ENCODE measurements around the gene ROPN1L. TPM values are rescaled to one million over a fixed set of nuclear protein-coding genes. Genes with fewer than 3 reads are reported as not detected.

ROPN1L gene
- total RNA-seq, 1 donor from 2014 or later = 11.5 TPM

- intact Hi-C loops (cut with DNase I) = no loop called here
- H3K27ac ChIP-seq = no peak overlapping the region
- H3K4me3 ChIP-seq = no peak overlapping the region
- H3K27me3 ChIP-seq (ENCODE audit: low read depth) = no peaks in the 10 kb centered on the region
- DNase-seq = no peak
- no peaks in the 10 kb centered on the region for H3K9me3 ChIP-seq
- H3K36me3 ChIP-seq = no peaks in the 10 kb centered on the region
- no peaks in the 10 kb centered on the region for H3K4me1 ChIP-seq
- TF ChIP-seq CTCF (IDR thresholded peaks at IDR 0.05) = no peak
- no peak for ATAC-seq
Measured at GRCh38 chr5:10500669-10501068, 59.0 kb downstream of the ROPN1L start.

GRCh38 chr5:10501554-10502075 lies 59.9 kb downstream of the ROPN1L start:
- Histone ChIP-seq H3K4me3 (no peak overlapping the region), H3K4me1 (no peaks in the 10 kb centered on the region), H3K27me3 (ENCODE audit: low read depth) (no peaks in the 10 kb centered on the region), H3K27ac (no peak overlapping the region), H3K9me3 (no peaks in the 10 kb centered on the region), H3K36me3 (no peaks in the 10 kb centered on the region)
- TF ChIP-seq CTCF (IDR thresholded peaks at IDR 0.05) = no peak
- DNase-seq (no peak), ATAC-seq (no peak)
- intact Hi-C loops (cut with DNase I) = no loop called here

GRCh38 chr5:10502130-10502529 lies 60.5 kb downstream of the ROPN1L start:
- no peak overlapping the region for H3K27ac ChIP-seq
- no peak for TF ChIP-seq CTCF (IDR thresholded peaks at IDR 0.05)
- no peaks in the 10 kb centered on the region for H3K27me3 ChIP-seq (ENCODE audit: low read depth)
- no peaks in the 10 kb centered on the region for H3K36me3 ChIP-seq
- no peaks in the 10 kb centered on the region for H3K9me3 ChIP-seq
- intact Hi-C loops (cut with DNase I) = no loop called here
- no peak overlapping the region for H3K4me3 ChIP-seq
- H3K4me1 ChIP-seq = no peaks in the 10 kb centered on the region
- DNase-seq (no peak), ATAC-seq (no peak)

GRCh38 chr5:10502578-10502977 lies 60.9 kb downstream of the ROPN1L start:
- H3K9me3 ChIP-seq = no peaks in the 10 kb centered on the region
- DNase-seq (no peak), ATAC-seq (no peak)
- no peaks in the 10 kb centered on the region for H3K27me3 ChIP-seq (ENCODE audit: low read depth)
- H3K4me1 ChIP-seq = no peaks in the 10 kb centered on the region
- intact Hi-C loops (cut with DNase I) = no loop called here
- no peak overlapping the region for H3K27ac ChIP-seq
- no peak for TF ChIP-seq CTCF (IDR thresholded peaks at IDR 0.05)
- H3K4me3 ChIP-seq = no peak overlapping the region
- no peaks in the 10 kb centered on the region for H3K36me3 ChIP-seq

GRCh38 chr5:10503321-10503720 lies 61.6 kb downstream of the ROPN1L start:
- ATAC-seq = no peak
- intact Hi-C loops (cut with DNase I) = no loop called here

More at GRCh38 chr5:10503321-10503720, 61.6 kb downstream of the ROPN1L start:
- TF ChIP-seq CTCF (IDR thresholded peaks at IDR 0.05) = no peak
- Histone ChIP-seq H3K4me1 (no peaks in the 10 kb centered on the region), H3K27ac (no peak overlapping the region), H3K27me3 (ENCODE audit: low read depth) (no peaks in the 10 kb centered on the region), H3K36me3 (no peaks in the 10 kb centered on the region), H3K9me3 (no peaks in the 10 kb centered on the region), H3K4me3 (no peak overlapping the region)
- no peak for DNase-seq
